HG02763 (cell line): ENCODE measurements around the gene POMGNT2.
"Not testable (repeated sequence)": the region's sequence is repeated elsewhere in the genome, so short reads cannot be mapped to it uniquely, and the experiment has no call there.

Experiments used
- ATAC-seq: cut with Tn5 transposase; IDR thresholded peaks from one replicate; pipeline ENCODE4 v1.9.1; 2021; ENCODE audit warnings: mild to moderate bottlenecking, moderate library complexity; ENCODE audit not compliant: unreplicated experiment

POMGNT2 gene

DNA sequence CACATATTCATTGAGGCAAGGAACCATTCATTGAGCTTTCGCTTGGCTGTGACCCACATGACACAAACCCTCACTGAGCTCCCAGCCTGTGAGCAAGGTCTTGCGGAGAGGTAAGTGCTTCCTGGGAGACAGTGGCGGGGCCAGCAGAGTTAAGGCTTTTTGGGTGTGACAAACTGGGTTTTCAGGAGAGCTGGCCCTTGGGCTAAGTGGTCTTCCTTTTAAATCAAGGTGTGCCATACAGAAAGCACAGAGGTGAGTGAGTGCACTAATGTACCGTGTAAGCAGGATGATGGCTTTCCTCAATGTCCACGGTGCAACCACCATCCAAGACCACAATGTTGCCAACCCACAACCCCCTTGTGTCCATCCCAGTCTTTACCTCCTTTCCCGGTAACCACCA lies 28.6 kb downstream of the POMGNT2 start:
- no peak for ATAC-seq

DNA sequence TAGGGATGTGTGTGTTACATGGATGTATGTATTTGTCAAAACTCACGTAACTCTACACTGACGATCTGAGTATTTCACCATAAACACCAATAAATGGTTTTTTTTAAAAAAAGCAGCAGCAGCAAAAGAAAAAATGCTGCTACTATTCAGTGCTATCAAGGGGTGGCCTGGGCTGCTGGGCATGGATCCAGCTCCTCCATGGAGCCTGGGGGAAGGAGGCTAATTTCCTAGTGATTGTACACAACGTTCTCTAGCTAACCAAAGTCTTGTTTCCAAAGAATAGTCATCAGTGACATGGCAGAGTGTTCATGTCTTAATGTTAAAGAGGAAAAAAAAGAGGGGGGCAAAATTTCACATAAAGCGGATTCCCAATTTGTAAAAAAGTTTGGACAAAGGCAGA lies 29.0 kb downstream of the POMGNT2 start:
- no peak for ATAC-seq

DNA sequence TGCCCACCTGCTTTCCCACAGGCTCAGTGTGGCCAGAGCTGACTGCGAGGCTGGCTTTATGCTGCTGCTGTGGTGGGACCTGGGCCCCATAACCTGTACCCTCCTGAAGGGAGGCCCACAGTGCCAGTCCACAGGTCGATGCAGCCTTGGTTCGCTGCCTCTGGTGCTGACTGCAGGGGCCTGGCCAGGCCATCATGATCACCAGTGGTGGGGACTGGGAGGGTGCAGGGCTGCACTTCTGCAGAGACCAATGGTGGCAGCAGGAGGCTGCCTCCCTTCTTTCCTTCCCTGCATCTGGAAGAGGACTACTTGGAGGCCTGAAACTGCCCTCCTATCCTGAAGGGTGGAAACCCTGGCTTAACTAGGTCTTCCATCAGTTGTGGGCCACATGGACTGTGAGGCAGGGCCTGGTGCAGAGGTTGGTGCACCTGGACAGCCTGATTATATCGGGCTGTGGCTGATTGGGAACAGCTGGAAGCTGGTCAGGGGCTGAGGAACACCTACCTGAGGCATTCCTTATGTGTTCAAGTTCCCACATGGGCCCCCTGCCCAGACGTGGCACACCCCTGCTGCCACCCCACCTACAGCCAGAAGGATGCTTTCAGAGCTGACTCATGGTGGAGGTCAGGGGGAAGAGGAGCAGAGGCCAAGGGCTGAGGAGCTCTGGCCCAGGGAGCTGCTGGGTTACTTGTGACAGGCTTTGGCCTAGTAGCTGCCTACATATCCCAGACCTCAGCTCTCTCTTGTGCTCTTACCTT lies 29.8 kb downstream of the POMGNT2 start:
- ATAC-seq = no peak

DNA sequence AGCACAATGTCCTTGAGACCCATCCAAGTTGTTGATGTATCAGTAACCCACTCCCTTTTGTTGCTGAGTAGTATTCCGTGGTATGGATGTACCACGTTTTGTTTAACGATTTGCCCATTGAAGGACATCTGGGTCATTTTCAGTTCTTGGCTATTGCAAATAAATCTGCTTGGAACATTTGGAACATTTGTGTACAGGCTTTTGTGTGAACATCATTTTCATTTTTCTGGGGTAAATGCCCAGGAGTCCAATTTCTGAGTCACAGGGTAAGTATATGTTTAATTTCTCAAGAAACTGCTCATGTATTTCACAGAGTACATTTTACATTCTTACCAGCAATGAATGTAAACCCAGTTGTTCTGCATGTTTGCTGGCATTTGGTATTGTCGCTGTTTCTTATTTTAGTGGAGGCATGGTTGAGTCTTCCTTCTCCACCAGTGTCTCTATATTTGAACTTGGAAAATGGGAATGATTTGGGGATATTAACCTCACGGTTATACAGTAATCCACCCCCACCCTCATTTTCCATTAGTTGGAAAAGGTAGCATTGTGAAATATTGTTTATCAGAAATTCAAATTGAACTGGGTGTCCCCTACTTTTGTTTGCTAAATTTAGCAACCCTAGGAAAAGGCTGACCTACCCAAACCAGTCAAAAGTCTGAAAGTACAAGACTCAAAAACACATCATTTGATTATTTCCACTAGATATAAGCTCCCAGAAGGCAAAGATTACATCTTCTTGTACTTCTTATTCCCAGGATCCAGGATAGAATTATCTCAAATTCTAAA lies 30.8 kb downstream of the POMGNT2 start:
- no peak for ATAC-seq

DNA sequence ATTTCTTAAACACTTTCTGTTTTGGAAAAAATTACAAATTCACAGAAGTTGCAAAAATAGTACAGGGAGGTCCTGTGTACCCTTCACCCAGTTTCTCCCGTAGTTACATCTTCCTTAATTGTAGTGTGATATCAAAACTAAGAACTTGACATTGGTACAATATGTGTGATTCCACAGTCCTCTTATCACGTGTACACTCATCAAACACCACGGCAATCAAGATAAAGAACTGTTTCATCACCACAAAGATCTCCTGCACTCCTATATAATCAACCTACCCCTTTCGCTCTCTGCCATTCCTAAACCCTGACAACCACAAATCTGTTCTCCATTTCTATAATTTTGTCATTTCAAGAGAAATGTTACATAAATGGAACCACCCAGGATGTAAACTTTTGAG lies 31.4 kb downstream of the POMGNT2 start:
- no peak for ATAC-seq

DNA sequence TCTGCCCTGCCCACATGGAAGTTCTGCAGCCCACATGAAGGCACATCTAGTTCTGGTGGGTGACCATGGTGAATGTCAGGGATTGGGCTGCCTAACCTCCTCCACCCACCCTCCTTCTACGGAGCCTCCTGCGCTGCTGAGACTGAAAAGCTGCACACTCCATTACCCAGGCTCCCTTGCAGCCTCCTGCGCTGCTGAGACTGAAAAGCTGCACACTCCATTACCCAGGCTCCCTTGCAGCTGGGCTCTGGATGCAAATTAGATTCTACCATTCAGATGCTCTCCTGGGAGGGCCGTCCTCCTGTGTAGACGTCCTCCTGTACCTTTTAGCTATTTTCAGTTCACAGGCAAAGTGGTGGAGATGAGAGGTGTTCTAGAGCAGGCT lies 32.1 kb downstream of the POMGNT2 start:
- ATAC-seq = no peak

DNA sequence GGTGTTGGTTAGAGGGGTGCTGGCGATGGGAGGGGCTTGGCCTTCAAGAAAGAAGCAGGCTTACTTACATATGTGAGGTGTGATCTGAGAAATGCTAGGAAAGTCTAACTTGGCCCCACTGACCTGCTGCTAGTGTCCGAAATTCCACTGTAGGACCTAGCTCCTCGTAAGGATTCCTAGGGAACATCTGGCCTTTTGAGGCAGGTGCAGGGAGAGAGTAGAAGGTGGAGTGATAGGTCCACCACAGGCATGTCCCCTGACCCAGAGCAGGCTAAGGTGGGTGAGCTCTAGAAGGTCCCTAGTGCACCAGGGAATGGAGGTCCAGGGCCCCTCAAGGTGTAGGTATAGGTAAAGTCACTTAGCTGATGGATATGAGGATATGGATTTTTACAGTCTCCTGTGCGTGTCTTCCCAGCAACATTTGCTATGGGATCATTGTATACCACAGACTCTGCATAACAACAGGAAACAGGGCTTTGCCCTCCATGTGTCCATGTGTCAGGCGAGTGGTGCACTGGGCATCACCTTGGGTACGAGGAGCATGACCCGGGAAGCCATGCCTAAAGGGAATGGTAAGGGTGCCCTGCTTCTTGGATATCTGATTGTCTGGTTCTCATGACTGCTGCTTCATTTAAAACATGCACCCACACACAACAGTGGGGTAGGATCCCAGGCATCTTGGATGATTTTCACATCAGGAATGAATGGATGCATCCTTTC lies 32.6 kb downstream of the POMGNT2 start:
- no peak for ATAC-seq

DNA sequence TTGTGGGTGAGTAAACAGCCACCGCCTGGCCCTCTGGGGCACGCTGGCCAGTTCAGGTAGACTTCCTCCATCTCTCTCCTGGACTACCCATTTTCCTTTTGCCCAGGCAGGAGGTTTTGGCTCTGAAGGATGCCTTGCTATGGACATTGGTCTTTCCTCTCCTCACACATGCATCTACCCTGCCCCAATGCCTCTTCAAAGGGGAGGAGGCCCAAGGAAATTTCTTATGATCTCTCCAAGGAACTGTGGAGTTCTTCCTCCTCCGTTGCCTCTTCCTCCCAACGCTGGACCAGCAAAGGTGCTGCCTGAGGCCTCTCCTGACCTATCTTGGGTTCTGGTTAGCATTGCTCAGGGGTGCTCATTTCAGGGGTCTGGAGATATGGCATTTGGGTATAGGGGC lies 33.5 kb downstream of the POMGNT2 start:
- ATAC-seq = no peak

DNA sequence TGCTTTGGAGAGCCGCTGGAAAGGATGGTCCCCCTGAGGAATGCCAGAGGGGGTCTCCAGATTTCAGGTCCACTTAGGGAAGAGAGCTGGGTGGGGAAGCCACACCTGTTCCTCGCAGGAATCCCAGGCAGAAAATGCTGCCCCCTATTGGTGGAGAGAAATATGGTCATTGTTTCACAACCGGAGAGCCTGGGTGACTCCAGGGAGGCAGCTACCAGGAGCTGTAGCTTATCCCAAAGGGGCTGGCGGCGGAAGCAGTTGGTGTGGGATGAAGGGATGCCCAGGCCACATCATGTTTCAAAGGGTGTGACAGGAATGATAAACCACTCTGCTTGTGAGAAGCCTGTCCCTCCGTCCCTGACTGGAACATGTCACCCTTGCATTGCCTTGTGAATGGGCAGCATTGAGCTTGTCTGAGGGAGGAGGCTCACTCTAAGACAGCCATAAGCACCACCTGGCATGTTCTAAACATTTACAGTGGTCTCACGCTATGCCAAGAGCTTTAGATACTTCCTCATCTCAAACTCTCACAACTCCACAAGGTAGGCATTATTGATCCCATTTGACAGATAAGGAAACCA lies 34.5 kb downstream of the POMGNT2 start:
- no peak for ATAC-seq

DNA sequence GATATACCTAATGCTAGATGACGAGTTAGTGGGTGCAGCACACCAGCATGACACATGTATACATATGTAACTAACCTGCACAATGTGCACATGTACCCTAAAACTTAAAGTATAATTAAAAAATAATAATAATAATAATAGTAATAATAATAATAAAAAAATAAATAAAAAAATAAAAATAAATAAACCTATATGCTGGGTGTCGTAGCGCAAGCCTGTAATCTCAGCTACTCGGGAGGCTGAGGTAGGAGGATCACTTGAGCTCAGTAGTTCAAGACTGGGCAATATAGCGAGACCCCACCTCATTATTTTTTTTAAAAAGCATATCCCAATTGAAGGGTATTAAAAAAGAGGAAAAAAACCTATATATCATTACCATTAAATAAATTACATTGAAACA lies 35.2 kb downstream of the POMGNT2 start:
- ATAC-seq = not testable (repeated sequence)

DNA sequence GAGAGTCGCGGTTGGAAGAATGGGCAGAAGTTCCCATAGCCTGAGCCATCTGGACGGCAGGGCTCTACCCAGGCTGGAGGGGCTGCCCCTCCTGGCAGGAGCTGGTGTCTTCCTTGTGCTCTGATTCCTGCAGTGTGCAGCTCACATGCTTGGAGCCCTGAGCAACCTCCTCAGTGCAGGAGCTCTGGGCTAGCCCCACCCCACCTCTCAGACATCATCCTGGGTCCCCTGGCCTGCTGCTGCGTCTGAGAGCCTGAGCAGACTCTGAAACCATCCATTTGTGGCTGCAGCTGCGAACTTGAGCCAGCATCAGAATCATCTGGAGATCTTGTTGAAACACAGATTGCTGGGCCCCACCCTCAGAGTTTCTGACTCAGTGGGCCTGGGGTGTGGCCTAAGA lies 42.8 kb downstream of the POMGNT2 start:
- no peak for ATAC-seq

DNA sequence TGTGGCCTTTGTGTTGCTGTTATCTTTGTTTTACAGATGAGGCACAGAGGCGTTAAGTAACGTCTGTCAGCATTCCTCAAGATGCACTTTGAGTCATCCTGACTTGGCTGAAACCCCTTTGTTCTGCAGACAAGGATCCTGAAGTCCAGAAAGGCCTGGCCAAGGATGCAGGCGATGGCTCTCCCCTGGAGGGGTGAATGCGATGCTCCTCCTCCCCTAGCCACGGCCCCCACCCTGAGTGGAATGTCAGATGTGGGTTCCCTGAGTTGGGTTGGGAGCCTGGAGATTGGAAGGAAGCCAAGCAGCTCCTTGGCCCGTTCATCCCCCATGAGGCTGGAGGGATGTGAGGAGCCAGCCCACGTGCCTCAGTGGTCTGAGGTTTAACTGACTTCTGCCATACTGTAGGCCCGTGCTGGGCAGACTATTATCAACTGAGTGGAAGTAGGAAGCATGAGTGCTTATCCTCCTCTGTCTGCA lies 43.3 kb downstream of the POMGNT2 start:
- no peak for ATAC-seq

DNA sequence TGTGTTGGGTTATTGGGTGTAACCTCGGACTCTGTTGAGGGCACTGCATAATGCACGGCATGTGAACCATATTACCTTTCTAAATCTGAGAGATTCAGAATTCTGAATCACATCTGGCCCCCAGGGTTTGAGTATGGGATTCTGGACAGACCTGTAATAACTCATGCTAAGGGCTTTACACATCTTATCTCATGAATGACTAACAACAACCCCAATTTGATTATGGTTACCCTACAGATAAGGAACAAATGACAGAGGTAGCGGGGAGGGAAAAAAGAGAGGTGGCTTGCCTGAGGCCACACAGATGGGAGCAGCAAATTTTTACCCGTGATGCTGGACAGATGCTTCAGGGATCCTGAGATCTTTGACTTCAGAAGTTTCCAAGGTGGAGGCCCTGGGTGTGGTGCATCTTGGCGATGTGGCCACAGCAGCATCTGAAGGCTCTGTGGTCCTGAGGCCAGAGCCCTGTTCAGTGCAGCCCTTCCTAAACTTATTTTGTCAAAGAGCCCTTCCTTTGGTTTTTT lies 43.8 kb downstream of the POMGNT2 start:
- ATAC-seq = no peak

DNA sequence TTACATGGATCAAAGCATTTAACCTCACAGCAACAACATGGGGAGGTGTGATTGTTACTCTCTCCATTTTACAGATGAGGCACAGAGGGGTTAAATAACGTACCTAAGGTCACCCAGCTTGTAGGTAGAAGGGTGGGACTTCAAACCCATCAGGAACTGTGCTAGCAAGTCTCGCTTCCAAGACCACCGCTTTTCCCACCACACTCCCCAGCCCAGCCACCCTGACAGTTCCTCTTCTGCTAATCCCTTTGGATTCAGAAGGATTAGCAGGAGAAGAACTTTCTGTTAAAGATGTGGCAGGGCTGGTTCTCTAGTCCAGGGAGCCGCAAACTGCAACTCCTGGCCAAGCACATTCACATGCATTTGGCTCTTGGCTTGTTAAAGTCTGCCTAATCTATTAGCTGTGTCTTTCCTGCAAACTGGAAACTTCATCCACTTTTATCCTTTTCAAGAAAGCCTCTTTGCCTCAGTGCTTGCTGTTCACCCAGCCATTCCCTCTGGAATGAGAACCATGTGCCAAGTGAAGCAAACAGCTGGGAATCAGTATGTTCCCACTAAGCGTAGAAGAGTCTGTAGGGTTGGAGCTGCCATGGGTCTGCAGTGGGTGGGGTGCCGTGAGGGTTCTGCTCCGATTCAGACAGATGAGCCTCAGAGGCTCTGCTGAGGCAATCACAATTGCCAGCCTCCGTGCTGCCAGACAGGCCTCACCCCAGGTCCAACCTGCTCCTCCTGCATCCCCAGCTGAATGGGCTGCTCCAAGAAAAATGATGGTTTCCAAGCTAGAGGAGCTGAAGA lies 44.6 kb downstream of the POMGNT2 start:
- no peak for ATAC-seq

DNA sequence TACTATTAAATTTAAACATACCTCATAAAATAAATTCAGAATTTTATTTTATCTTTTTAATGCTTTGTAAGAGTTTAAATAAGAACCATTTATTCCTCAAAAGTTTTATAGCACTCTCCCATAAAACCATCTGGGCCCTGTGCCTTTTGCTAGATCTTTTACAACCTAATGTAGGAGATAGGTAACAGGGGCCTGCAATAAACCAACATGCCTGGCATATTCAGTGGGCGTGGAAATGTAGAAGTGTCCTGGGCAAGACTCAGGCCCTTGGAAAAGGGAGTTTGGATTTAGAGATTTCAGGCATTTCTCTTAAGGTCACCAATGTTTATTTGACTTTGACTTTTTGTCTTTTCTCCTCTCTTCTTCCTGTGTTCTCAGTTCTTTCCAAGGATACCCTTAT lies 46.4 kb downstream of the POMGNT2 start:
- no peak for ATAC-seq

DNA sequence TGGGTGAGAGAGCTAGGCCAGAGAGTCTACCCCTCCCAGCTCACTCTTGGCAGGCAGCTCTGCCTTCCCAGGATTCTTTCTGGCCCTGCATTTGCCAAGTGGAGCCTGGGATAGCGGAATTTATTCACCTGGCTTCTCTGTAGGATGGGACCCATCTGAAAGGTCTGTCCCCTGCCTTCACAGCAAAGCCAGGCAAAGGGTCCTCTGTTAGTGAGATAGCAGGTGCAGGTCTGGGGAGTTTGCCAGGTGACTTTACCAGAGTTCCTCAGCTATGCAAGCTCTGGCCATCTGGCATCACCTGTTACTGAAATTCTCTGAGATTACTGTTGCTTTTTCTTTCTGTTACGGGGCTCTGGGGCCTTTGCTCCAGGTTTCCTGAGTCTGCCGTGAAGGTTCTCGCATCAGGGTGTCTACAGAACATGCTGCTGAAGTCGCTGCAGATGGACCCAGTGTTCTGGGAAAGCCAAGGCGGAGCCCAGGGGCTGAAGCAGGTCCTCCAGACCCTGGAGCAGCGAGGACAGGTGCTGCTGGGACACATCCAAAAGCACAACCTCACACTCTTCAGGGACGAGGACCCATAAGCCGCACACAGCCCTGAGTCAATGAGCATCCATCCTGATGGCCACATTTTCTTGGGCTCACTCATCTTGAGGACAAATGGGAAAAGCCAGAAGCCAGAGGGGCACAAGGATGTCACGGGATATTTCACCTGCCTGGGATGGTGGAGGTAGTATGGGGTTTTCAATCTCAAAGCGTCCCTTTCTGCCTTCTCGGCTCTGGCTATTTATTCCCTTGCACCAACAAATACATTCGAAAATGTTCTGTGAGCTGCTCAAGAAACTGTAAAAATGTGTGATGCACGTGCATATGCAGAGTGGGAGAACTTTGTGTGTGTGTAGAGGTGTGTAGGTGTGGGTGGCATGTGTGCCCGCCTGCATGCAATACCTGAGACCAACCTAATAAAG lies 49.8 kb downstream of the POMGNT2 start:
- no peak for ATAC-seq

DNA sequence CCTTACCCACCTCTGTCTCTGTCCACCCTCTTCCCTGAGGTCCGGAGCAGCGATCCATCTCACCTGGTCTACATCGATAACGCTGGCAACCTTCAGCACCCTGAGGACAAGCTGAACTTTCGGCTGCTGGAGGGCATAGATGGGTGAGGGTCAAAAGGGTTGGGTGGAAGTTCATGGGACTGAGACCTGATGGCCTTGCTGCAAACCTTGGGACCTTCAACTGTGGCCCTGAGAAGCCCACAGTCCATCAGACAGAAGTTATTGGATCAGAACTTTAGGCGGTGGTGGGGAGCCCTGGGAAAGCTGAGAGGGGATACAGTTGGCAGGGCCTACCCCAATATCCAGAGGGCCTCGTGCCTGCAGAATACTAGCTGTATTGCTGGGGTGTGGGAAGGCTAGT lies 50.5 kb downstream of the POMGNT2 start:
- no peak for ATAC-seq

DNA sequence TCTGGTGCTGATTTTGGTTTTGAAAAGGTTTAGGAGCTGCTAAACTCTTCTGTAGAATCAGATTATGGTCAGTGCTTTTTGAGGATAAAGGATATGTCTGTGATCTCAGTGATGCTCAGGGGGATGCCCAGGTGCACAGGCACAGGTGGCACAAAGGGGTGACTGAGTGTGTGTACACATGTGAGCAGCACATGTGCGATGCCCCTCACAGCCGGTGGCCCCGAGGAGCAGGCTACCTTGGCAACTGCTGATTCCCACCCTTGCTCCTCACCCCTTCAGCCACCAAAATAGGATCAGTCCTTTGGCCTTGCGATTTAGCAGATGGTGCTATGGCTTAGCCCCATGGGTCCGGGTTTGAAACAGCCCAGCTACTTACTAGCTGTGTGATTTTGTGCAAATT lies 51.1 kb downstream of the POMGNT2 start:
- ATAC-seq = no peak

DNA sequence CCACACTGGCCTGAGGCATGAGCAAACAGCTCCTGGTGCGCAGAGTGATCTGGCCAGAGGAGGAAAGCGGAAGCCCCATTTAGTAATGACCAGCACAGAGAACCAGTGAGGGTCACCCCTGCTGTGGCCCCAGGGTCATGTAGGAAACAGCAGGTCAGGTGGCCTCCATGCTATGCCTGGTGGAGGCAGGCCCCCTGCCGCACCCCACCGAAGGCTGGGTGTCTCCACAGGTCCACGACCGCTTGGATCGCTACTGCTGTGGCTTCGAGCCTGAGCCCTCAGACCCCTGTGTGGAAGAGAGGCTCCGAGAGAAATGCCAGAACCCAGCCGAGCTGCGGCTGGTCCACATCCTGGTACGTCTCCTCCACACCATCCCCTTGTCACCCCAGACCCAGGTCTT lies 52.6 kb downstream of the POMGNT2 start:
- no peak for ATAC-seq
